GM12801 (cell line): ENCODE measurements around the gene CCNA1.
A peak's percentile ranks its signal among the peaks of the same experiment; 100 is the strongest.

ENCODE experiments used
- CTCF ChIP-seq: IDR thresholded peaks from one replicate; pipeline ENCODE4 v1.5.1; 2011; ENCODE audit warnings: control low read depth; ENCODE audit not compliant: insufficient read length; ENCODE audit errors: extremely low read depth

Gene CCNA1

DNA sequence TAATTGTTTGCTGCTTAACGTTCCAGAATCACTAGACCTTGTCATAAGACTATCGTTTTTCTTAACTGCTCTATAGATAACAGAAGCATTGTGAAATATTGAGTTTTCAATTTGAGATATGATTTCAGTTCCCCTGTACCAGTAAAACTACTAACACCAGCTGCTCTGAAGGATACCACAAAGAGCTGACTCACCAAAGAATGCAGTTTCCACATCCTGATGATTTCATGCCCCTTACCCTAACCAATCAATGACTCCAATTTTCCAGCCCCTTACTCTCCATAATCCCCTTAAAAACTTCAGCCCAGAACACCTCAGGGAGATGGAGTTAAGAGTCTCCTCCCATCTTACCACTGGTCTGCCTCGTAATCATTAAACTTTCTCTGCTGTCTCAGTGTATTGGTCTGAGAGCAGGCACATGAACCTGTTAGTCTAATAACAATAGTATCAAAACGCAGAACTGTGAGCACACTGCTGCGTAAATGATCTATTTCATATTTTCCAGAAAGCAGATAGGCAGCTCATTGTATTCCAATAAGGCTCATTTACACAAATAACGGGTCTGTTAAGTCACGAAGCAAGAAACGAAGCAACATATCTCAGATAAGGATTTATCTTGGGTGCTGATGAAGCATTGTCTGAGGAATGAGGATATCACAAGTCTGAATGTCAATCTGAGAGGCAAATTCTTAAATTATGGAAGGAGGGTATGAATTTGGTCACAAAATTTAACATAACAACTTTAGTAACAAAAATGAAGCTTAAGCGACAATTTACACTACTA, 14.1 kb upstream of the CCNA1 start:
- TF ChIP-seq CTCF, result no peak

GRCh38 chr13:36420437-36420891, 11.8 kb upstream of the CCNA1 start:
- TF ChIP-seq CTCF, result peak; percentile 31

DNA sequence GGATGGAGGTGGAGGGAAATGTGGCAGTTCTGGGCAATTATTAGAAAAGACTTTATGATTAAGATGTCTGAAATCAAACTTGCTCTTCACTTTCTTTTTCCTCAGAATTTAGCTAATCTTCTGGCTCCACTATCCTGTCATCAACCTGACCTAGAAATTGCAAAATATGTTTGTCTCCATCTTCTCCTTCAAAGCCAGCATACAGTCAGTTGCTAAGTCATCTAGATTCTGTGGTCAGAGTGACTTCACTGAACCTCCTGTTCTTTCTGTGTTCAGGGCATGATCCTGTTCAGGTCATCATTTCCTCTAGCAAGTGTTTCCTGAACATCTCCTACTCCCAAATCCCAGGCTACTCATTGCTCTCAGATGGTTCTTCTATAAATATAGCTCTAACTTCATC, 10.8 kb upstream of the CCNA1 start:
- no peak for TF ChIP-seq CTCF

- no peak for TF ChIP-seq CTCF
Measured at GRCh38 chr13:36428086-36428485, 4.2 kb upstream of the CCNA1 start.

GRCh38 chr13:36430247-36431203, 1.8 kb upstream of the CCNA1 start:
- no peak for TF ChIP-seq CTCF

GRCh38 chr13:36431204-36432105, 840 bp upstream of the CCNA1 start:
- TF ChIP-seq CTCF, result no peak

DNA sequence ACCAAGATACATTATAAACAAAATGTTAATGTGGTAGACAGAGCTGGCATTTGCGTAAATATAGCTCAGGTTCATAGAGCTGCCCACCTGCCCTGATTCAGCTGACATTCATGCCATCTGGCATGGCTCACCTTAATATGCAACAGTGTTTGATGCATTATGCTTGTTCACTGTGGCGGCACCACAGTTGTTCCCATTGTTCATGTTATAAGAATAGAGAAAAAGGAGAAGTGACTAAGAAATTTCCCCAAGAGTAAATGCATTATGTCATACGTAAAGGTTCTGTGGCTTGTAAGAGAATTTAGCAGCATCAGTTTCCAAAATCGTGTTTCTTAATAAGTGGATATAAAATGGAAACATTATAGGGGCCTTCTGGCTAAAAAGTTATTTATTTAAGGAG, 4.5 kb downstream of the CCNA1 start:
- no peak for TF ChIP-seq CTCF
